GM19035 (cell line): Measurements from ENCODE around the gene MAP3K5.

Experiments used
- ATAC-seq: cut with Tn5 transposase; IDR thresholded peaks from one replicate; pipeline ENCODE4 v1.9.1; 2021; ENCODE audit not compliant: unreplicated experiment

The MAP3K5 gene

DNA sequence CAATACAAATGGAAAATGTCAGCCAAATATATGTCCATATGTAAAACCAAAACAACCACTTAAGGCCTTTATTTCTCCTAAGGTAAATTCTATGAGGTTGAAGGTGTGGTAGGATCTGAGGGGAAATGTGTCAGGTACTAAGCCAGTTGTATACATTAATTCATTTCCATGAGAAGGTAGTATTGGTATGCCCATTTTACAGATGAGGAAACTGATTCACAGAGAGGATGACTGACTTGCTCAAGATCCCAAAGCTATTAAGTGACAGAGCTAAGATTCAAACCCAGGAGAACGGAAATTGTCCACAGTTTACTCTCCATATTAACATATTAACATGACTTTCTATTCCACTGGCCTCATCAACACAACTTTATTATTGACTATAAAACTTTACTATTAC lies 177.9 kb downstream of the MAP3K5 start:
- no peak for ATAC-seq

DNA sequence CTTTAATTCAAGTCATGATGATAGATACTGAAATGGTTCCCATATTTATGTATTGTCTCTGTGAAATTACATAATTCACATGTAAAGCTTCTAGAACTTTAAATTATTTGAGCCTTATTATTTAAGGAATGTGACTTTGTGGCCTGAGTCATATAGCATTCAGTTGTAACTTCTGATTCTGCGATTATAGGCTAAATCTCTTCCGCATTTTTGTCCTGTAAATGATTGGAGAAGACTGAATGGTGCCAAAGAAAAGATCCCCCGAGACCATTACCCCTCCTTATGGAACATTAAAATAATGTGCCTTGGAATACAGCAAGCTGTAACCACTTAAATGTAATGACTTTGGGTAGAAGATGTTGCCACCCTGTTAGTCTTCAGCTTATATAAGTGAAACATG lies 178.8 kb downstream of the MAP3K5 start:
- no peak for ATAC-seq

DNA sequence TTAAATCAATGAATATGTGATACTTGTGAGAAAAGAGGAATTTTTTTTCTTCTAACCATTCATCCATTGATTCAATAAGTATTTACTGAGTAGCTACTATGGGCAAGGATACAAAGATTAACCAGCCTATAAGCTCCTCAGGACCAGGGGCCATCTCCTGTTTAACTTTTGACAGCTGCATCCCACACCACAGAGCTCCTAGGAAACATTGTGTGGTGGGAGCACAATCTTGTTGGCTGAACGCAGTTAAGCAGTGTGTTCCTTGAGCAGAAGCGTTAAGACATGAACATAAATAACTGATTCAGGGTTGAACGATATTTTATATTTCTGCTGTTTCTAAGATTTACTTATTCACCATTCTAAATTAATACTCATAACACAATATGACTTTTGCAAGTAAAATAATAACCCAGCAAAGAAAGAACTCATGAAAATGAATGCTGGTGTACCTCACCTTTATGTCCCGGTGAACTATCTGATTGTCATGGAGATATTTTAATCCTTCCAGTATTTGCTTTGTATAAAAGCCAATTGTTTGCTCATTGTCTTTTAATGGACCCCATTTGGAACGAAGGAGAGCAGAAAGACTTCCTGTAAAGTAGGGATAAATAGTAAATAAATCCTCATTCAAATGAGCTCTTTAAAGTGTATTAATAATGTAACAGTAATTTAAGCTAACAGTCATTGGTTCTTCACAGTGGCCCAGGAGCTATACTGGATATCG lies 179.4 kb downstream of the MAP3K5 start:
- no peak for ATAC-seq

DNA sequence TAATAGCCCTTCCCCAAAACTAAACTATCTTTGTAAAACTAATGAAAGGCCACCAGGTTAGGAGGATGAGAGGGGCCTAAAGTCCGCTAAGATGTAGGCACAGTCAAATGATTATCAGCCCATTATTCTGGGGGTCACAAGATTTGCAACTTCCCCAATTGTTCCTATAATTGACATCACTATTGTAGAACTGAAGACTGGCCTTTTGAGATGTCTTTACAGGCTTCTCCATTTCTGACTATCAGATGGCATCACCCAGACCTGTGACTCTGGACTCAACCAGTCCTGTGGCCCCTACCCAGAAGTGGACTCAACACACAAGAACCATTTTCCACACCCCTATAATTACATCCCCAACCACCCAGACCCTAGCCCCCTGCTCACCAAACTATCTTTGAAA lies 180.5 kb downstream of the MAP3K5 start:
- no peak for ATAC-seq

DNA sequence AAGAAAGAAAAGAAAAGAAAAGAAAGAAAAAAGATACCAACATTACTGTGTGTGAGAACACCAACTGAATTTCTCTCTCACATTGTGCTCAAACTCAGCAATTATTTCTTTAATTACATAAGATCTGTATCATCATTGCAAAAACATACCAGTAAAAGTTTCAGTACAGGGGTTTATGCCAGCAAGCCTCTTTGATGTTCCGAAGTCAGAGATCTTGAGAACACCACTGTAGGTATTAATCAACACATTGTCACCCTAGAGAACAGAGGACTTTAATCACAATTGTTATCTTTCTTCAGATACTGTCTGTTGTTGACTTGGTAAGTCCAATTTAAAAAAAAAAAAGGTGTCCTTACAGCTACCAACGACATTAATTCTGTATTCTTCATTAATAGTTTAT lies 181.1 kb downstream of the MAP3K5 start:
- no peak for ATAC-seq

DNA sequence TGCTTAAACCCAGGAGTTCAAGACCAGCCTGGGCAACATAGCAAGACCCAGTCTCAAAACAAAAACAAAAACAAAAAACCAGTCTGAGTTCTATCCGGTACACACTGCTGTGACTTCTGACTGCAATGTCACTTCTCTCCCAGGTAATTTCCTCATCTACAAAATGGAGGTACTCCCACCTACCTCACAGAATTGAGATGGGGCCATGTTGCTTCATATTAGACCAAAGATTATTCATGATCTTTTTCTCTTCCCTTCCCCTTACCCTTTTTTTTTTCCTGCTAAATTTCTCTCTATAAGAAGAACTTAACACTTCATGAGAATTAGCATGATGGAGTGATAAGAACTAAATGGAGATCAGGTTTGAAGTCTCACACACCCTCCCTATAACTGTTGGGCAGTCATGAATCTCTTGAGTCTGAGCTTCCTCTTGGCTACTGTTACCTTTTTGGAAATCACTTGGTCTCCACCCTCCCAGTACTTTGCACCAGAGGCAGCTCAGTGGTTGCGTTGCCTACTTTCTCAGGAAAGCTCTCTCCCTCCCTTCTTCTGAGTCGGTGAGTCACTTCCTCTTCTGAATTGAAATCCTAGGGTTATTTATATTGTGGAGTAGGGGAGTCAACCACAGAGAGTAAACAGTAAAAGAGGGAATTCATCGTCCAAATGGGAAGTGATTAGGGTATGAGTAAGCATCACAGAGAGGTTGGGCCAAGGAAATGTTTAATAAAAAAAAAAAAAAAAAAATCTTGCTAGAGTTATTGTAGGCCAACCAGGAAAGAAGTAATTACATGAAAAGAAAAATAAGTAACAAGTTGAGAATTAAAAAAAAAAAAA lies 182.2 kb downstream of the MAP3K5 start:
- no peak for ATAC-seq

DNA sequence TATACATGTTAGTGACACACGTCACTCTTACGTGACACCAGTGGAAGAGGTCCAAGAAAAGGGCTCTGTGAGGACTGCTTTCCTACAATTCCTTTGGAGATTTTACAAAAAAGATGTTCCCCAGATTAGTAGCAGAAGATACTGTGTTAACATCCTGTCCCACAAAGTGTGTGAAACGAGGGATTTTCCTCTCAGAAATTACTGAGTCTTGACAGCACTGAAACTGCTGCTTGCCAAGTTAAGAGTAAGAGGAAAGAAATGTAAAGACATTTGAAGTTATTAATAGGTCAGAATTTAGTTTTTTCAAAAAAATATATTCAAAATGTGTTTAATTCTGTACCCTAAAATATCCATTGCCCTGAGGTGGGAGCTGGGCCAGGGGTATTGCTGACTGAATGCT lies 183.3 kb downstream of the MAP3K5 start:
- ATAC-seq = no peak

DNA sequence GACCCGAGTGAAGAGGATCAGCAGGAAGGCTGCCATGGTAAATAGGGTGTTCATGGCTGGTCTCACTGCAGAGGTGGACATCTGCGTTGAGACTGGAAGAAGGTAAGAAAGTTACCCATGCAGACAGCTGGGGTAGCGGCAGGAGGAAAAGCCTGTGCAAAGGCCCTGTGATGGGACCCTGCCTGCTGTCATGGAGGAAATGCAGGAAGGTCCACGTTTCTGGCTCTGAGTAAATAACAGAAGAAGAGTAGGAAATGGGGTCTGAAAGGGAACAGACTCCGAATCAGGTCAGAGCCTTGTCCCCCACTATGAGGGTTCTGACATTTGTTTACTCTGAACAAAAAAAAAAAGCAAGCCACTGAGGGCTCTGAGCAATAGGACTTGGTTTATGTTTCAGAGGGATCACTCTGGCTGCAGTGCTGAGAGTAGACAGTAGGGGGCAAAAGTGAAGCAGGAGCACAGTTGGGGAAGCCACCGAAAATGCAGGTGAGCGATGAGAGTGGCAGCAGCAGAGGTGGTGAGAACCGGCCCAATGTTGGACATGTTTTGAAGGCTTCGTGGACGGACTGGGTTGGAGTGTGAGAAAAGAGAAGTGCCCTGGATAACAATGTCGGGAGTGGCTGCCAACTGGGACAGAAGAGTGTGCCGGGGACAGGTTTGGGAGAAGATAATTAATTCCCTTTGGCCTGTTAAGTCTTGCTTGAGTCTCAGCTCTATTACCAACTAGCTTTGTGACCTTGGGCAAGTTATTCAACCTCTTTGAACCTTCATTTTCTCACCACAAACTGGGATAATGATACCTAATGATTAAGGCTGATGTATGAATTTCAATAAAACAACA lies 184.1 kb downstream of the MAP3K5 start:
- peak; percentile 89 for ATAC-seq

DNA sequence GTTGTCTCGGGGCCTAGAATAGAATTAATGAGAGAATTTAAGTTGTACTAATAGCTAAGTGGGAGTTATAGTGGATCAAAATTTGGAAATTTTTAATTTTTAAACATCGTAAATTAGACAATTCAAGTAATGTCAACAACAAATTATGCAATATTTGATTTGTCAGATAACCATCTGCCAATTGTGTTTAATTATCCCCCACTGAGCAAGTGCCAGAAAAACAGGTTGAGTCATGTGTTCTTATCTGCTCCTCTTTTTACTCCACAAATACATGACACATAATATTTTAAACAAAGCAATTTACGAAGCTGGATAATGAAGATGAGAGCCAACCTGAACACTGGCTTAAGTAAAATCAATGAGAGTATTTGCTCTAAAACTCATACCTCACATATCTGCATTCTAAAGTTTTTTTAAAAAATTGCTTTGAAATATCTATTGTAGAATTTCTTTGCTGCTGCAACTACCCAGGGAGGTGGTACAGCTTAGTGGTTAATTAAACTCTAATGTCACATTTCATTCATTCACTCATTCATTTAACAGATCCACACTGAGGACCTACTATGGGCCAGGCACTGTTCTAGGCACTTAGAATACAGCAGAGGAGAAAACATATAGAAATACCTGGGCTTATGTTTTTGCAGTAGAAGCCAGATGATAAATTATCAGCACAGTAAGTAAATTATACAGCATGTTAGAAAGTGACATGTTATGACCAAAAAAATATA lies 184.9 kb downstream of the MAP3K5 start:
- ATAC-seq = no peak

DNA sequence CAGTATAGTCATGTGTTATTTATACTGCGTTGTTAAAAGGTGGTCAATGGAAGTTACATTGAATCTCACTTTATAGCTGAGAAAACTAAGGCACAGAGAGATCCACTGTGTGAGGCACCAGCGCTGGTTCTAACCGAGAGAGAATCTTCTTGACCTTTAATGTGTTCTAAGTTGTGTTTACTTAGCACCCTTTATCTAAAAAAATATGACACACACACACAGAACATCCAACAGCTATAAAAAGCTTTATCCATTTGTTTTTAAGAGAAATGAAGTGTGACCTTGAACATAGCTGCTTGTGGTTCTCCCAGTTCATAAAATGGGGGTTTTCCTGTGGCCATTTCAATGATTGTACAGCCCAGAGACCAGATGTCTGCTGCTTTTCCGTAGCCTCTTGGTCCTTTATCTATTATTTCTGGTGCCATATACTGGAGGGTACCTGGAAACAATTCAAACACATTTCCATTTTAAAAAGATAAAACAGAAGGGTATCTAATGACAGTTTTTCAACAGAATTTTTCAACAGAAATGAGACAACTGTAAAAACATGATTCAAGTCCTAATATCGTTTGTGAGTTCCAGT lies 187.3 kb downstream of the MAP3K5 start:
- no peak for ATAC-seq

DNA sequence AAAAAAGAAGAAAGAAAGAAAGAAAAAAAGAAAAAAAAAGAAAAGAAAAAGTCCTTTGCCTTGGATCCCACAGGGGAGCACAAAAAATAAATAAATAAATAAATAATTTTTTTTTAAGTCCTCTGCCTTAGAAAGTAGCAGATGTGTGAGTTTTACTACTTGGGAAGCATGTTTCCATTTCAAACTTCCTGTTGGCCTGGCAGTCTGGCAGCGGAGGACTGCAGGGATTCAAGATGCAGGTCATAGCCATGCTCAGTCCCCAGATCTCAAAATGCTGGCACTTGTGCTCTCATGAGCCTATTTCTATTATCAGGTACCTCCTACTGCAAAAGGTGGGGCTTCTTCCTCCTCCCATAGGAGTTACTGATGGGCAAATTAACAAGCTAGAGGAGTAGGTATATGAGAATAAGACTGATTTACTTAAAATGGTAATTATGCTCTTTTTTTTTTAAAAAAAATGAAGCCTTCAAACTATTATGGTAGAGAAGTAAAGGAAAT lies 187.9 kb downstream of the MAP3K5 start:
- ATAC-seq = no peak

DNA sequence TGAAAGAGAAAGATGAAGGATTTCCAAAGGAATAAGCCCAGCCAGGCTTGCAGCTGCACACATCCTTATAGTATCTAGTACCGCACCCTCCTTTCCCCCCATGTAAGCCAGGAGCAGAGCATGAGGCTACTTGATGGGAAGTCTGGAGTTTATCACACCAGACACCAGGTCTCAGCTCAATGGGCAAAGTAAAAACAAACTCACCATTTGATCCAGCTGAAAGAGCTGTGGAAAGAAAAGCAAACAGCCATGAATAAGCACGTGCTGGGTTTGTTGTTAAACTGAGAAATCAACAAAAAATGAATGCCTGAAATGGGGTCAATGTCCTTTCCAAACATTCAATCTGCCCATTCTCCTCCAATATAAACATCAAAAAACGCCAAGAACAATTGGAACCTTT lies 191.5 kb downstream of the MAP3K5 start:
- ATAC-seq = no peak

DNA sequence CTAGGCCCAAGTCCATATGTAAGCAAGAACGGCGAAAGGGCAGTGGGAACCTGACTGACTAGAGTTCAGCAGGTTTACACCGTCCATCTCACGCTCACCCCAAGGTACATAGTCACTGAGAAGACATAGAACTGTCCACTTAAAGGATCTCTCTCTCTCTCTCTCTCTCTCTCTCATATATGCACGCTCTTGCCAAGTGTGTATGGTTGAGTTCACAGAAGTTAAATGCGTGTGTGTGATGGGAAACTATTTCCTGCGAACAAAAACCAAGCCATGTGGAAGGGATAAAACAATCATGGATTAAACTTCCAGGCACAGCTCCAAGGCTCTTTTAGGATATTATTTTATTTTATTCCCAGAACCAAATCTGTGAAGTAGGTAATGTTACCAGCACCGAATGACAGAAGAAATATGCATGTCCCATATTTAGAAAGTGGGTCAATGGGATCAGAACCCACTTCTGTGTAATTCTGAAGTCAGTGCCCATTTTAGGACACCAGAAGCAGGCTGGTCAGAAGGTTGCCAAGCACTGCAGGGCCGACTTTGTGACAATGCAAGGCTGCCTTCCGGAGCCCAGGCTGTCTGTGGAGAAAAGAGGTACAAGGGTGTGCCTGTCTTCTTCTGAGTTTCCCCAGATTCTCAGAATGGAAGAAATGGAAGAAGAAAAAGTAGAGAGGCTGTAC lies 192.8 kb downstream of the MAP3K5 start:
- ATAC-seq = no peak

DNA sequence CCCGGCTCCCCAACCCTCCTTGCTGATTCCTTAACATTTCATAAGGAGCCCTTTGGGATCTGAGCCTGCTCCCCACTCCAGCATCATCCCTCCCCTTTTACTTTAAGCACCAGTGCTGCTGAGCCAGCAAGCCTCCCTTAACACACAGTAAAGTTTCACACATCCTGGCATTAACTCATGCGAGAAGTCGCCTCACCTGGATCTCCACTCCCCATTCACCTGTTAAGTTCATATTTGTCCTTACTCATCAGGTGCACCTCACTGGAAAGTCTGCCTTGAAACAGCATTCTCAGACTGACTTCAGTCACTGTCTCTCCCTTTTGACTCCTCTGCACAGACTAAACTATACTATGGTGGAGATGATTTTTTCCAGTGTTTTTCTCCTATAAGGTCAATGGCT lies 194.2 kb downstream of the MAP3K5 start:
- ATAC-seq = no peak

DNA sequence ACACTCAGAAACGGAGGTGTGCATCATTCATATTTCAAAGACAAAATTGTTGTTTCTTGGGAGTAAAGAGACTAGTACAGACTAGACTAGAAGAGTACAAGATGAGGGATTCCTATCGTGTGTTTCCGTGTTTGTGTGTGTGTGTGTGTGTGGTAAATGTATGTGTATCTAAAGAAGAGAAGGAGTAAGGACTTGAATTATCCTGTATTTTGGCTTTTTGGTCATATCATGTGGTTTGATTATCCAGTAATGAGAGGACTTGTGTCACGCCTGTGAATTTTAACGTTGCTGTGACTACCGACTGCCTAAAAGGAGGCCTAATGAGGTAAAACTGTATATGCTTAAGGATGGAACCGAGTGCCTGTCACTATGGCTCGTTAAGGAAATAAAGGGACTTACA lies 197.6 kb downstream of the MAP3K5 start:
- no peak for ATAC-seq

DNA sequence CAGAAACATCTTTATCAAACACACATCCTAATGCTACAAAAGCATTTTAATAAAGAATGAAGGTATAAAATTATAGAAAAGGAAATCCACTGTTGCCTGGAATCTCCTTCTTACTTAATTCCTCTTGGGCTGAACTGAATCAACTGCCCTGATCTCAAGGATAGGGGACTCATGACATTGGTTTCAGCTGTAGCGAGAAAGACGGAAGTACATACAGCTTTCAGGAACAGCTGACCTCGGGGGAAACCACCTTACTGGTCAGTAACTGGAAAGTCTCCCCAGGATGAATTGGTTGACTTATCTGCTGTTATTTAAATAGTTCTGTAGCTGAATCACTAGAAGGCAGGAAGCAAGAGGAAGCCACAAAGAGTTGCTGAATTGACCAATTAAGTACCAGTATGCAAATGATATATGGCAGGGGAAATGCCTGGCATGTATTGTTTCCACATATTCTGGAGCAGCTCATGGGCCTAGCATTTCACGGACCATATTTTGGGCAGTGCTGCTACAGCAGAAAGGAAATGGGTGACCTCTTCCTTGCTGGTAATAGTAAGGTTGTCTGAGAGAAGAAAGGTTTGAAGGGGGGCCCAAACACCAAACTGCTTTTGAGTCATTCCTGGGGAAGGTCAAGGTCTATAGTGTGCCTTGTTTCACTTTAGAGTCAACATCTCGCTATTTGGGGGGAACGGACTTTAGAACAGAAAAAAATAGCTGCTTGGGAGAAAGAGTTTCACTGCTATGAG lies 198.4 kb downstream of the MAP3K5 start:
- peak; percentile 96 for ATAC-seq

DNA sequence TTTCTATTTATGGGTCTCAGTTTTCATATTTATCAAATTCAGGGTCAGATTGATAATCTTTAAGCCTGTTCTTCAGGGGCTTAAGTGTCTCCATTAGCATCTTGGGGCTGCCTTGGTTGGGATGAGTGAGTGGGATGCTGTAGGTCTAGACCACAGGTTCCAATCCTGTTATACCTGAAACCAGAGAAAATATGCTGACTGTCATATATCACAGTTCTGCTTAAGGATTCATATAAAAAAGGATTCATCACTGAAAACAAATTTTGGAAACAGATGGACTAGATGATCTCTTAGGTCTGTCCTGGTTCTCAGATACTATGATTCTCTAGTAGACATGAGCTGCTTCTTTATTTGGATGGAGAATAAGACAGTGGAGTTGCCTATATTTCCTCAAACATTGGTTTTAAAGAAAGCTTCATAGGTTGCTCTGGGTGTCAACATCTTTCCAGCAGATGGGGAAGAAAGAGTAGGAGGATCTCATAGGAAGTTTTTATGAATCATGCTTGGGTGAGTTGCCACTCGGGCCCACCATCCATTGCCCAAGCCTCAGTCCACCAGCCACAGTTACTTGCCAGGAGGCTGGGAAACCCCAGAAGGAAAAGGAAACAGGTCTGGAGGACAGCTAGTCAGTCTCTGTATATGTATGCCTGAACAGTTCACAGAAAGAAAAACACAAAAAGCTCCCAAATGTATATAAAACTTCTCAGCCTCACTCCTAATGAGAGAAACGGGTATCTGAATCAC lies 199.2 kb downstream of the MAP3K5 start:
- ATAC-seq = no peak

DNA sequence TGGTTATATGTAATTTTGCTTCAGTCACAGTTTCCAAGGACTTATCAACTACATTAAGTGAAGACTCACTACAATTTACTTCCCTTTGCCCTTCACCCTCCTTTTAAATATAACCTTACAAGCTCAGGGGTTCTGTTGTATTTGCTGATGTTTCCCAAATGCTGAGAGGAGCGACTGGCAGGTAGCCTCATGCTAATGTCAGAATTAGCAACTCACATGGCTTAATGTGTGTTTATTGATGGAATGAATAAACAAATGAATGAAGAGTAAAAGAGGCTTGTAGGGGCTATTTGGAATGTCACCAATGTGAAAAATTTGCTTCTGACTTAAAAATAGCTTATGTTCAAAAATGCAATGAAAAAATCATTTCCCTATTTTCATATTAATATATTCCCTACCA lies 200.7 kb downstream of the MAP3K5 start:
- ATAC-seq = no peak
